ENCODE data around the gene SHROOM3. TPM values are rescaled to one million over a fixed set of nuclear protein-coding genes. Genes with fewer than 3 reads are reported as not detected.
A peak's percentile ranks its signal among the peaks of the same experiment; 100 is the strongest.

SHROOM3 gene
- total and polyA plus RNA-seq, 2 donors from 2014 or later, result 5.5 to 67.3 TPM

- no peak overlapping the region for H3K9ac ChIP-seq (ENCODE audit: low read length in 3 of 3)
- H3K27me3 ChIP-seq (ENCODE audit: control insufficient read depth, insufficient read depth, low read length), result no peaks in the 10 kb centered on the region
- no peak for TF ChIP-seq CTCF (IDR thresholded peaks at IDR 0.05; ENCODE audit: borderline replicate concordance, extremely low read depth, insufficient read depth)
- DNase-seq (no peak), FAIRE-seq (no peak)
- no peak overlapping the region for H3K4me3 ChIP-seq (ENCODE audit: low read length in 3 of 3)
- H3K4me1 ChIP-seq (ENCODE audit: control insufficient read depth in 2 of 3, insufficient read depth in 2 of 3, low read depth in 1 of 3, low read length in 3 of 3), result no peaks in the 10 kb centered on the region
- intact Hi-C loops (cut with DNase I), result no loop called here
- H3K9me3 ChIP-seq (ENCODE audit: control insufficient read depth in 2 of 3, insufficient read depth in 1 of 3, low read length in 3 of 3), result no peaks in the 10 kb centered on the region
- no peaks in the 10 kb centered on the region for H3K36me3 ChIP-seq (ENCODE audit: control insufficient read depth in 2 of 3, insufficient read depth in 3 of 3, low read length in 3 of 3)
- no peak overlapping the region for H3K27ac ChIP-seq (ENCODE audit: low read depth in 2 of 2, low read length in 2 of 2)
These were observed 27.4 kb upstream of the SHROOM3 start for GRCh38 chr4:76407440-76408119.

- no peaks in the 10 kb centered on the region for H3K9me3 ChIP-seq (ENCODE audit: control insufficient read depth in 2 of 3, insufficient read depth in 1 of 3, low read length in 3 of 3)
- no peaks in the 10 kb centered on the region for H3K4me1 ChIP-seq (ENCODE audit: control insufficient read depth in 2 of 3, insufficient read depth in 2 of 3, low read depth in 1 of 3, low read length in 3 of 3)
- no peak overlapping the region for H3K4me3 ChIP-seq (ENCODE audit: low read length in 3 of 3)
- H3K27ac ChIP-seq (ENCODE audit: low read depth in 2 of 2, low read length in 2 of 2), result no peak overlapping the region
- H3K9ac ChIP-seq (ENCODE audit: low read length in 3 of 3), result no peak overlapping the region
- intact Hi-C loops (cut with DNase I), result no loop called here
- DNase-seq, result no peak
- H3K36me3 ChIP-seq (ENCODE audit: control insufficient read depth in 2 of 3, insufficient read depth in 3 of 3, low read length in 3 of 3), result no peaks in the 10 kb centered on the region
- H3K27me3 ChIP-seq (ENCODE audit: control insufficient read depth, insufficient read depth, low read length), result no peaks in the 10 kb centered on the region
- TF ChIP-seq CTCF (IDR thresholded peaks at IDR 0.05; ENCODE audit: borderline replicate concordance, extremely low read depth, insufficient read depth), result no peak
- FAIRE-seq, result no peak
These were observed 24.4 kb upstream of the SHROOM3 start for GRCh38 chr4:76410636-76411035.

GRCh38 chr4:76420188-76420761 is 14.8 kb upstream of the SHROOM3 start:
- H3K36me3 ChIP-seq (ENCODE audit: control insufficient read depth in 2 of 3, insufficient read depth in 3 of 3, low read length in 3 of 3), result no peaks in the 10 kb centered on the region
- H3K9ac ChIP-seq (ENCODE audit: low read length in 3 of 3), result peak overlapping the region in 1 of 3 donors; percentile 19
- FAIRE-seq (no peak), DNase-seq (peak in 4 of 5 donors; percentile 17 to 57 (median 36))
- intact Hi-C loops (cut with DNase I), result no loop called here
- peak overlapping the region; percentile 21 to 57 (median 44) for H3K4me3 ChIP-seq (ENCODE audit: low read length in 3 of 3)
- no peaks in the 10 kb centered on the region for H3K9me3 ChIP-seq (ENCODE audit: control insufficient read depth in 2 of 3, insufficient read depth in 1 of 3, low read length in 3 of 3)
- no peaks in the 10 kb centered on the region for H3K4me1 ChIP-seq (ENCODE audit: control insufficient read depth in 2 of 3, insufficient read depth in 2 of 3, low read depth in 1 of 3, low read length in 3 of 3)
- no peak overlapping the region for H3K27ac ChIP-seq (ENCODE audit: low read depth in 2 of 2, low read length in 2 of 2)
- no peaks in the 10 kb centered on the region for H3K27me3 ChIP-seq (ENCODE audit: control insufficient read depth, insufficient read depth, low read length)
- TF ChIP-seq CTCF (IDR thresholded peaks at IDR 0.05; ENCODE audit: borderline replicate concordance, extremely low read depth, insufficient read depth), result no peak

All from kidney (tissue), 14 donors.